ENCODE measurements around the gene TMEM179.

GRCh38 chr14:104582005-104582404 lies 22.6 kb downstream of the TMEM179 start:
- TF ChIP-seq ZC3H10 (CRISPR knock-in tag; IDR thresholded peaks at IDR 0.05) (no peak), ISL1 (CRISPR knock-in tag; IDR thresholded peaks at IDR 0.05) (no peak), OSR1 (CRISPR knock-in tag; IDR thresholded peaks at IDR 0.05) (no peak), PATZ1 (CRISPR knock-in tag; IDR thresholded peaks at IDR 0.05; ENCODE audit: borderline replicate concordance) (no peak), PPARA (CRISPR knock-in tag; IDR thresholded peaks at IDR 0.05; ENCODE audit: borderline replicate concordance) (no peak), POU6F1 (CRISPR knock-in tag; IDR thresholded peaks at IDR 0.05; ENCODE audit: borderline replicate concordance, low read depth) (no peak), CREB5 (CRISPR knock-in tag; IDR thresholded peaks at IDR 0.05; ENCODE audit: low read depth) (no peak), ZFP3 (CRISPR knock-in tag; IDR thresholded peaks at IDR 0.05) (no peak)

Data from SK-N-SH treated with all-trans-retinoic acid at 6 μM for 48 hours (cell line).